Endothelial cell of umbilical vein (primary cell): Measurements from ENCODE around the gene ZNF37A.
"Not testable (repeated sequence)": the region's sequence is repeated elsewhere in the genome, so short reads cannot be mapped to it uniquely, and the experiment has no call there.

Experiments
- CTCF ChIP-seq, 2 donors: IDR thresholded peaks; 1 replicate in 1 of 2; 2 replicates in 1 of 2; pipeline ENCODE4 v1.5.1; 2011; ENCODE audit warnings: low read length in 2 of 2, mild to moderate bottlenecking in 2 of 2, moderate library complexity in 2 of 2, control low read depth in 1 of 2, inconsistent platforms in 1 of 2, low read depth in 1 of 2; ENCODE audit not compliant: insufficient read depth in 1 of 2; ENCODE audit errors: extremely low read depth in 1 of 2
- EZH2 ChIP-seq: IDR thresholded peaks from 2 replicates; pipeline ENCODE4 v1.6.1; 2012; ENCODE audit warnings: borderline replicate concordance, low read depth, mild to moderate bottlenecking, moderate library complexity, low read length, inconsistent platforms; ENCODE audit not compliant: severe bottlenecking
- MAX ChIP-seq: IDR thresholded peaks from 2 replicates; pipeline ENCODE4 v1.6.1; 2011; ENCODE audit not compliant: insufficient read depth, insufficient read length
- POLR2A ChIP-seq: IDR thresholded peaks from 2 replicates; pipeline ENCODE4 v1.6.1; 2012; ENCODE audit warnings: low read depth, mild to moderate bottlenecking, control low read depth, low read length
- POLR2AphosphoS5 ChIP-seq: IDR thresholded peaks from 2 replicates; pipeline ENCODE4 v1.6.1; 2012; ENCODE audit warnings: low read depth, mild to moderate bottlenecking, control low read depth, low read length, moderate library complexity; ENCODE audit not compliant: insufficient read depth

GRCh38 chr10:38069663-38070062 is 24.5 kb upstream of the ZNF37A start:
- TF ChIP-seq EZH2; CTCF (IDR thresholded peaks at IDR 0.05; ENCODE audit: extremely low read depth in 1 of 2, insufficient read depth in 1 of 2, low read depth in 1 of 2, low read length in 2 of 2); POLR2A; POLR2AphosphoS5; MAX: not testable (repeated sequence)
